Umbilical cord (tissue), 2 donors: Measurements from ENCODE around the gene ABCG2. TPM values are rescaled to one million over a fixed set of nuclear protein-coding genes. Genes with fewer than 3 reads are reported as not detected.
A peak's percentile ranks its signal among the peaks of the same experiment; 100 is the strongest.
"Not testable (repeated sequence)": the region's sequence is repeated elsewhere in the genome, so short reads cannot be mapped to it uniquely, and the experiment has no call there.

Source experiments
- DNase-seq: peaks from one replicate; pipeline ENCODE4 v3.0.0-alpha.2; 2015; ENCODE audit warnings: low spot score
- total RNA-seq: library from RNA; depleted of rRNA; stranded (reverse); fragments of >200 nt; gene quantifications from one replicate; pipeline ENCODE4 v1.2.3, GENCODE V29; 2014; ENCODE audit warnings: low replicate concordance; ENCODE audit not compliant: insufficient read depth

The ABCG2 gene
- total RNA-seq, 1 donor from 2014 or later = 9.1 TPM

- no peak for DNase-seq
Observed at GRCh38 chr4:88112856-88113255, 45.6 kb downstream of the ABCG2 start.

GRCh38 chr4:88110826-88111225, 47.6 kb downstream of the ABCG2 start:
- no peak for DNase-seq

GRCh38 chr4:88109123-88109881, 49.1 kb downstream of the ABCG2 start:
- DNase-seq = no peak

GRCh38 chr4:88108747-88109122, 49.7 kb downstream of the ABCG2 start:
- DNase-seq = no peak

- DNase-seq = not testable (repeated sequence)
Observed at GRCh38 chr4:88108108-88108465, 50.4 kb downstream of the ABCG2 start.

GRCh38 chr4:88107406-88108107, 50.9 kb downstream of the ABCG2 start:
- DNase-seq = no peak

GRCh38 chr4:88106205-88106604, 52.2 kb downstream of the ABCG2 start:
- DNase-seq = no peak

GRCh38 chr4:88104902-88105610, 53.4 kb downstream of the ABCG2 start:
- DNase-seq = peak; percentile 47

- DNase-seq = no peak
Observed at GRCh38 chr4:88102026-88102425, 56.4 kb downstream of the ABCG2 start.

- DNase-seq = peak; percentile 40
Observed at GRCh38 chr4:88101165-88101564, 57.3 kb downstream of the ABCG2 start.

GRCh38 chr4:88098993-88099752, 59.3 kb downstream of the ABCG2 start:
- DNase-seq = no peak

- no peak for DNase-seq
Observed at GRCh38 chr4:88097781-88098180, 60.7 kb downstream of the ABCG2 start.

GRCh38 chr4:88097301-88097700, 61.1 kb downstream of the ABCG2 start:
- no peak for DNase-seq

GRCh38 chr4:88093874-88094273, 64.6 kb downstream of the ABCG2 start:
- no peak for DNase-seq

GRCh38 chr4:88091378-88091777, 67.1 kb downstream of the ABCG2 start:
- no peak for DNase-seq

- DNase-seq = no peak
Observed at GRCh38 chr4:88090898-88091297, 67.5 kb downstream of the ABCG2 start.

GRCh38 chr4:88087004-88087403, 71.4 kb downstream of the ABCG2 start:
- DNase-seq = no peak

GRCh38 chr4:88080626-88081025, 77.8 kb downstream of the ABCG2 start:
- no peak for DNase-seq

- no peak for DNase-seq
Observed at GRCh38 chr4:88078579-88078978, 79.9 kb downstream of the ABCG2 start.

- DNase-seq = no peak
Observed at GRCh38 chr4:88077911-88078524, 80.4 kb downstream of the ABCG2 start.

- DNase-seq = no peak
Observed at GRCh38 chr4:88075336-88075735, 83.1 kb downstream of the ABCG2 start.
